MM.1S (cell line): ENCODE results near the gene SPPL3.

ENCODE experiments used
- EZH2 ChIP-seq: fragments of 300-600 bp; sonication (generic); optimal IDR thresholded peaks from 2 replicates; pipeline ENCODE3; 2017; ENCODE audit warnings: low read depth, mild to moderate bottlenecking, antibody characterized with exemption, low read length, mixed read lengths
- EZH2phosphoT487 ChIP-seq: fragments of 300-600 bp; sonication (generic); IDR thresholded peaks from 2 replicates; pipeline ENCODE4 v1.6.1; 2018; ENCODE audit warnings: antibody characterized with exemption, low read length
- TF ChIP-seq, protein P1 (sequence below): fragments of 300-600 bp; sonication (generic); IDR thresholded peaks from 2 replicates; pipeline ENCODE4 v1.5.1; 2016; ENCODE audit warnings: antibody characterized with exemption, low read length, mixed read lengths

DNA sequence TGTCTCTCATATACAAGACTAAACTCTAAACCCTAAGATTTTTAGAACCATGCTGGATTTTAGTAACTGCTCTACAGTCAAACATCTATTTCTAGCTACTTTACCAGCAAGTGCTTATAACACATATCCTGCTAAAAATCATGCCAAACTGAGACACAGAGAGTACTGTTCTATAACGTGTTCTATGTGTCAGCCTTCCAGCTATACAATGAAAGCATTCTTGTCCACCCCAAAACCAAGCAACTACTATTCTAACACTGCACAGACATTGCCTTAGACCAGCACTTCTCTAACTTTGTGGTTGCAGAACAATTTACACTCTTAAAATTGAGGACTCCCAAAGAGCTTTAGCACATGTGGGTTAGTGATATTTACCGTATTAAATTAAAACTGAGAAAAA lies 85.7 kb downstream of the SPPL3 start:
- TF ChIP-seq, protein P1, sequence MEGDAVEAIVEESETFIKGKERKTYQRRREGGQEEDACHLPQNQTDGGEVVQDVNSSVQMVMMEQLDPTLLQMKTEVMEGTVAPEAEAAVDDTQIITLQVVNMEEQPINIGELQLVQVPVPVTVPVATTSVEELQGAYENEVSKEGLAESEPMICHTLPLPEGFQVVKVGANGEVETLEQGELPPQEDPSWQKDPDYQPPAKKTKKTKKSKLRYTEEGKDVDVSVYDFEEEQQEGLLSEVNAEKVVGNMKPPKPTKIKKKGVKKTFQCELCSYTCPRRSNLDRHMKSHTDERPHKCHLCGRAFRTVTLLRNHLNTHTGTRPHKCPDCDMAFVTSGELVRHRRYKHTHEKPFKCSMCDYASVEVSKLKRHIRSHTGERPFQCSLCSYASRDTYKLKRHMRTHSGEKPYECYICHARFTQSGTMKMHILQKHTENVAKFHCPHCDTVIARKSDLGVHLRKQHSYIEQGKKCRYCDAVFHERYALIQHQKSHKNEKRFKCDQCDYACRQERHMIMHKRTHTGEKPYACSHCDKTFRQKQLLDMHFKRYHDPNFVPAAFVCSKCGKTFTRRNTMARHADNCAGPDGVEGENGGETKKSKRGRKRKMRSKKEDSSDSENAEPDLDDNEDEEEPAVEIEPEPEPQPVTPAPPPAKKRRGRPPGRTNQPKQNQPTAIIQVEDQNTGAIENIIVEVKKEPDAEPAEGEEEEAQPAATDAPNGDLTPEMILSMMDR: no peak
- TF ChIP-seq EZH2 (no peak), EZH2phosphoT487 (no peak)
